Measurements from ENCODE around the gene DBF4. TPM values are rescaled to one million over a fixed set of nuclear protein-coding genes. Genes with fewer than 3 reads are reported as not detected.

DBF4 gene
- total RNA-seq, 1 experiment from 2014 or later: 22.0 TPM

GRCh38 chr7:87878208-87878735 lies 2.0 kb downstream of the DBF4 start:
- no peak for DNase-seq
- no peak overlapping the region for H3K27ac Mint-ChIP-seq (ENCODE audit: unreplicated experiment)
- TF ChIP-seq, protein P1, sequence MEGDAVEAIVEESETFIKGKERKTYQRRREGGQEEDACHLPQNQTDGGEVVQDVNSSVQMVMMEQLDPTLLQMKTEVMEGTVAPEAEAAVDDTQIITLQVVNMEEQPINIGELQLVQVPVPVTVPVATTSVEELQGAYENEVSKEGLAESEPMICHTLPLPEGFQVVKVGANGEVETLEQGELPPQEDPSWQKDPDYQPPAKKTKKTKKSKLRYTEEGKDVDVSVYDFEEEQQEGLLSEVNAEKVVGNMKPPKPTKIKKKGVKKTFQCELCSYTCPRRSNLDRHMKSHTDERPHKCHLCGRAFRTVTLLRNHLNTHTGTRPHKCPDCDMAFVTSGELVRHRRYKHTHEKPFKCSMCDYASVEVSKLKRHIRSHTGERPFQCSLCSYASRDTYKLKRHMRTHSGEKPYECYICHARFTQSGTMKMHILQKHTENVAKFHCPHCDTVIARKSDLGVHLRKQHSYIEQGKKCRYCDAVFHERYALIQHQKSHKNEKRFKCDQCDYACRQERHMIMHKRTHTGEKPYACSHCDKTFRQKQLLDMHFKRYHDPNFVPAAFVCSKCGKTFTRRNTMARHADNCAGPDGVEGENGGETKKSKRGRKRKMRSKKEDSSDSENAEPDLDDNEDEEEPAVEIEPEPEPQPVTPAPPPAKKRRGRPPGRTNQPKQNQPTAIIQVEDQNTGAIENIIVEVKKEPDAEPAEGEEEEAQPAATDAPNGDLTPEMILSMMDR (IDR thresholded peaks at IDR 0.05; ENCODE audit: unreplicated experiment): no peak

GRCh38 chr7:87882151-87882937 lies 6.1 kb downstream of the DBF4 start:
- no peak for DNase-seq
- peaks cover 19% of the 10 kb centered on the region for H3K4me1 Mint-ChIP-seq (ENCODE audit: low read depth, unreplicated experiment)
- H3K27ac Mint-ChIP-seq (ENCODE audit: unreplicated experiment): no peak overlapping the region
- intact Hi-C loops (cut with micrococcal nuclease; ENCODE audit: unreplicated experiment): loop anchor here (10.0 kb wide), 1 partner anchor 258 kb away; the partner anchor contains the start of gene RUNDC3B
- peaks cover 1% of the 10 kb centered on the region for H3K36me3 Mint-ChIP-seq (ENCODE audit: insufficient read depth, unreplicated experiment)
- CTCF ChIA-PET: no interaction called here
- TF ChIP-seq, protein P1 (IDR thresholded peaks at IDR 0.05; ENCODE audit: unreplicated experiment): no peak
- no peaks in the 10 kb centered on the region for H3K27me3 Mint-ChIP-seq (ENCODE audit: unreplicated experiment)
- BruUV-seq (replicated peaks): no TSS peak
- H3K9me3 Mint-ChIP-seq (ENCODE audit: low read depth, unreplicated experiment): no peaks in the 10 kb centered on the region
- no peak overlapping the region for H3K4me3 Mint-ChIP-seq (ENCODE audit: low read depth, unreplicated experiment)

More at GRCh38 chr7:87878208-87878735, 2.0 kb downstream of the DBF4 start:
- CTCF ChIA-PET: no interaction called here
- no TSS peak for BruUV-seq (replicated peaks)
- peak overlapping the region; percentile 94 for H3K4me3 Mint-ChIP-seq (ENCODE audit: low read depth, unreplicated experiment)
- H3K27me3 Mint-ChIP-seq (ENCODE audit: unreplicated experiment): no peaks in the 10 kb centered on the region
- intact Hi-C loops (cut with micrococcal nuclease; ENCODE audit: unreplicated experiment): no loop called here
- H3K36me3 Mint-ChIP-seq (ENCODE audit: insufficient read depth, unreplicated experiment): peaks cover 31% of the 10 kb centered on the region
- H3K9me3 Mint-ChIP-seq (ENCODE audit: low read depth, unreplicated experiment): no peaks in the 10 kb centered on the region
- peaks cover 36% of the 10 kb centered on the region for H3K4me1 Mint-ChIP-seq (ENCODE audit: low read depth, unreplicated experiment)

DNA sequence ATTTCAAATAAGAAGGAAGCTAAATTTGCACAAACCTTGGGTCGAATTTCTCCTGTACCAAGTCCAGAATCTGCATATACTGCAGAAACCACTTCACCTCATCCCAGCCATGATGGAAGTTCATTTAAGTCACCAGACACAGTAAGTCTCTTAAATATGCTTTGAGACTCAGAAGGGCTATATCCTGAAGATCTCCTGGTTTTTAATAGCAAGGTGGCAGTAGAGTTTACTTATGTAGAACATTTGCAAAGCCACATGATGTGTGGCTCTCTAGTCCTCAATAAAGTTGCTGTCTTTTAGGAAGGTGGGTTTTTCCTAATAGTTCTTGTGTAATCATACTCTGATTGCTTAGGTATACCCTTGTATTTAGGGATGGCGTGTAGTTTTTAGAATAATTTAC lies 8.7 kb downstream of the DBF4 start:
- DNase-seq: no peak
- Mint-ChIP-seq H3K36me3 (ENCODE audit: insufficient read depth, unreplicated experiment) (peaks cover 5% of the 10 kb centered on the region), H3K27ac (ENCODE audit: unreplicated experiment) (no peak overlapping the region), H3K27me3 (ENCODE audit: unreplicated experiment) (no peaks in the 10 kb centered on the region), H3K4me1 (ENCODE audit: low read depth, unreplicated experiment) (peaks cover 19% of the 10 kb centered on the region), H3K9me3 (ENCODE audit: low read depth, unreplicated experiment) (no peaks in the 10 kb centered on the region), H3K4me3 (ENCODE audit: low read depth, unreplicated experiment) (no peak overlapping the region)
- intact Hi-C loops (cut with micrococcal nuclease; ENCODE audit: unreplicated experiment): loop anchor here (5.0 to 10.0 kb wide), 3 partner anchors 43 to 573 kb away; partner anchors contain the start of gene RUNDC3B
- TF ChIP-seq, protein P1 (IDR thresholded peaks at IDR 0.05; ENCODE audit: unreplicated experiment): no peak
- CTCF ChIA-PET: no interaction called here
- no TSS peak for BruUV-seq (replicated peaks)

GRCh38 chr7:87886875-87887274 lies 10.6 kb downstream of the DBF4 start:
- BruUV-seq (replicated peaks): no TSS peak
- Mint-ChIP-seq H3K4me1 (ENCODE audit: low read depth, unreplicated experiment) (peaks cover 18% of the 10 kb centered on the region), H3K36me3 (ENCODE audit: insufficient read depth, unreplicated experiment) (peaks cover 5% of the 10 kb centered on the region), H3K27ac (ENCODE audit: unreplicated experiment) (no peak overlapping the region), H3K9me3 (ENCODE audit: low read depth, unreplicated experiment) (no peaks in the 10 kb centered on the region), H3K4me3 (ENCODE audit: low read depth, unreplicated experiment) (no peak overlapping the region), H3K27me3 (ENCODE audit: unreplicated experiment) (no peaks in the 10 kb centered on the region)
- CTCF ChIA-PET: interaction anchor here (0.7 kb wide), 3 partner anchors 240 to 1727 kb away, joined by 5 to 10 read pairs (median 5); no protein-coding TSS in a partner anchor
- intact Hi-C loops (cut with micrococcal nuclease; ENCODE audit: unreplicated experiment): loop anchor here (1.0 to 10.0 kb wide), 5 partner anchors 45 to 575 kb away; partner anchors contain the start of gene RUNDC3B
- TF ChIP-seq, protein P1 (IDR thresholded peaks at IDR 0.05; ENCODE audit: unreplicated experiment): no peak
- no peak for DNase-seq
